NCI-H460 (cell line): ENCODE data around the gene CLDN3. TPM values are rescaled to one million over a fixed set of nuclear protein-coding genes. Genes with fewer than 3 reads are reported as not detected.

Source experiments
- DNase-seq: peaks from one replicate; pipeline ENCODE4 v3.0.0-alpha.2; 2016; ENCODE audit warnings: low read depth; ENCODE audit errors: extremely low read depth
- total RNA-seq: library from RNA; depleted of rRNA; stranded (reverse); fragments of >200 nt; shearing (Covaris generic); gene quantifications from 2 replicates; pipeline ENCODE4 v1.2.3, GENCODE V29; 2014

The CLDN3 gene
- total RNA-seq, 1 experiment from 2014 or later = 1.7 TPM

DNA sequence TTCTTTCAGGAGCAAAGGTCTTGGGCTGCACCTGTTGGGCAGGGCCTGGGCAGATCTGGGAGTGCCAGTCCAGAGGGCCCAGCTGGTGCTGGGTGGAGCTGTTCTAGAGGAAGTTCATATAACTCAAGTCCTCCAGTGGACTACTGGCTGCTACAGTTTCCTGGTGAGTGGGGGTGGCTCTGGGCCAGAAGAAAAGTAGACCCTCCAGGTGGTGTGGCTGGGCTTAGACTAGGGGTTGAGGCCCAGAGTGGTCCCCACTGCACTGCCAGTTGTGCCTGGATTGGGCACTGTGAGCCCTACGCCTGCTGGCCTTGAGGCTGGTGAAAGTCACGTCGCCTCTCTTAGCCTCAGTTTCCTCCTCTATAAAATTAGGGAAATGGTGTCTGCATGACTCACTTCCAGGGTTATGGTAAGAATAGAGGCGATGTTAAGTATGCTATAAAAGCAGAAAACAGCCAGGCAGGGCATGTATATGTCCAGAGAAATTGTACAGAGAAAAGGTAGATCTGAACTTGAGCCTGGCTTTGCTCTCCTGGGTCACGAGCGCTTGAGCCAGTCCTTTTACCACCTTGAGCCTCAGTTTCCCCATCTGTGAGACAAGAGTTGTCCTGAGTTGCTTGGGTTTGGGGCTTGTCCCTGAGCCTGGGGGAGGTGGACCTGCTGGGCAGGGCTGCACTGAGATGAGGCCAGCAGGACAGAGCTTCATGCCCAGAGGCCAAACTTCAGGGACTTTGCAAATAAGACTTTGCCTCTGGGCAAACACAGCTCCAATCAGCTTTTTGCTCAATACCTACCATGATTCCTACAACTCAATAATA lies 3.8 kb upstream of the CLDN3 start:
- no peak for DNase-seq

DNA sequence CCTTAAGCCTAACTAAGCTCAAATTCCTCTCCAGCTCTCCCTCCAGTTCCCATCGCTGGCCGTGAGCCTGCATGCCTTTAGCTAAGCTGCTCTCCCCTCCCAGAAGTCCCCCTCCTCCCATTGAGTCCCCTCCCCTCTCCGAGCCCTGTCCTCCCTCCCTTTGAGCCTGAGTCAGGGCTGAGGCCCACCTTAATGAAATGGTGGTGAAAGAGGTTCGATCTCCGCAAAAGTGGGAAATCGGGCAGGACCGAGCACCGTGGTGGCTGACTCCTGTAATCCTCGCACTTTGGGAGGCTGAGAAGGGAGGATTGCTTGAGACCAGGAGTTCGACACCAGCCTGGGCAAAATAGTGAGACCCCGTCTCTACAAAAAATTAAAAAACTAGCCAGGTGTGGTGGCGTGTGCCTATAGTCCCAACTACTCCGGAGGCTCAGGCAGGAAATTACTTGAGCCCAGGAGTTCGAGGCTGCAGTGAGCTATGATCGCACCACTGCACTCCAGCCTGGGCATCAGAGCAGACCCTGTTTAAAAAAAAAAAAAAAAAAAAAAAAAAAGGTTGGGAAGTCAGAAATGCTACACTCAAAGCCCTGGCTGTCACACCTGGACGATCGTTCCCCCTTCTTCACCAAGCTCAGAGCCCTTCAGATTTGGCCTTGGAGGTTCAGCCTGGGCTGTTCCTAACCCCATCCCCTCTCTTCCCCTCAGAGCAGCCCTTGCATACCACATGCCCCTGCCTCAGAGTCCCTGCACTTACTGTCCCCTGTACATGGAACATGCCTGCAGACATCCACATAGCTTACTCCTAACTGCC lies 995 bp upstream of the CLDN3 start:
- no peak for DNase-seq

DNA sequence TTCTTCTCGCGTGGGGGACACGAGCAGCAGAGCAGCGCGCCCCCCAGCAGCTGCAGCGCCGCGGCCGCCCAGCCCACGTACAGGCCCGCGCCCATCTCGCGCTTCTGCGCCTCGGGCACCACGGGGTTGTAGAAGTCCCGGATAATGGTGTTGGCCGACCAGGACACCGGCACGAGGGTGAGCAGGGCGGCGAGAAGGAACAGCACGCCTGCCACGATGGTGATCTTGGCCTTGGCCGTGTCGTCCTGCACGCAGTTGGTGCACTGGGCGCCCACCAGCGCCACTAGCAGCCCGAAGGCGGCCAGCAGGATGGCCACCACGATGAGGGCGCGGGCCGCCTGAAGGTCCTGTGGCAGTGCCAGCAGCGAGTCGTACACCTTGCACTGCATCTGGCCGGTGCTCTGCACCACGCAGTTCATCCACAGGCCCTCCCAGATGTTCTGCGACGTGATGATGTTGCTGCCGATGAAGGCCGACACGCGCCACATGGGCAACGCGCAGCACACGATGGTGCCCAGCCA lies 529 bp downstream of the CLDN3 start:
- no peak for DNase-seq

DNA sequence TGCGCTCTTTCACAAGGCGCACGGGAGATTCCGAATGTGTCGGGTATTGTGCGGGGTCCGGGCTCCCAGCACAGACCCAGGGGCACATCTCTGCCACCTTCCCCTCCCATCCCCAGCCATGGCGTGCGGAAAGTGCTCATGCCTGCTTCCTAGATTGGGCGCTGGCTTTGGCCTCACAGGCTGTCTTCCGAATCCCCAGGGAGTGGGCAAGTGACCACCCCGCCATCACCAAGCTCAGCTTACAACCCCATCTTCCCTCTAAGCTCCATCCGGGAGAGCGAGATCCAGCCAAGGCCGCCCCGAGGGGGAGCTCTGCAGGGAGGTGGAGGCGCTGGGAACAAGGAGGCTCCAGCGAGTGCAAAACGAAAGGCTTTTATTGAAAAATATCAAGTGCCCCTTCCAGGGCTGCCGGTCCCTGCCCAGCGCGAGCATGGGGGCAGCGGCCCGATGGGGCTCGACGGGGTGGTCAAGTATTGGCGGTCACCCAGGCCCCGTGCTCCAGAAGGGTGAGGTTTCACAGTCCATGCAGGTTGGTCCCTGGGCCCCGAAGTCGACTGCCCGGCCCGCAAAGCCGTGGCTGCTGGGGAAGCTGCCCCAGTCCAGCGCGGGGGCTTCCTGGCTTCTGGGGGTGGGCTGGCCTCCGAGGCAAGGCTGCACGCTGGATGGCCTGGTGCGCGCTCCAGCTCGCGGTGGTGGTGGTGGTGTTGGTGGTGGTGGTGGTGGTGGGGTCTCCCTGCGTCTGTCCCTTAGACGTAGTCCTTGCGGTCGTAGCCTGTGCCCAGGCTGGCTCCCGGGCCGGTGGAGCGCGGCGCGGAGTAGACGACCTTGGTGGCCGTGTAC lies 1.2 kb downstream of the CLDN3 start:
- DNase-seq = no peak

DNA sequence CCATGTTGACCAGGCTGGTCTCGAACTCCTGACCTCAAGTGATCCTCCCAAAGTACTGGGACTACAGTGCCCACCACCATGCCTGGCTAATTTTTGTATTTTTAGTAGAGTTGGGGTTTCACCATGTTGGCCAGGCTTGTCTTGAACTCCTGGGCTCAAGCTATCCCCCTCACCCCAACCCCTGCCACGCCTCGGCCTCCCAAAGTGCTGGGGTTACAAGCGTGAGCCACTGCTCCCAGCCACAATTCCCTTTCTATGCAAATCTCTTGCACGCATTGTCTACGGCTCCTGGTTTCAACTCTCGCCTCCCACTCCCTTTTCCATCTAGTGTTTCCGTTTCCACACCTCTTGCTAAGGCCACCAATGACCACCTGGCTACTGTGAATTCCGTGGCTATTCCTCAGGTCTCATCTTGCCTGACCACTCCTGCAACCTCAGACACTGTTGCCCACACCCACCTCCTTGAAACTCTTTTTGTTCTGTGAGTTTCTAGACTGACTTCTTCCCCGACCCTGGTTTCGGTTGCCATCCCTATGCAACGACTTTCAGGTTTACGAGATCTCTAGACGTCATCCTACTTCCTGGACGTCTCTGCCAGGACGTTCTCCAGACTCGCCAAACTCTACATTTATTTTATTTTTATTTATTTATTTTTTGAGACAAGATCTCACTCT lies 3.4 kb downstream of the CLDN3 start:
- no peak for DNase-seq

DNA sequence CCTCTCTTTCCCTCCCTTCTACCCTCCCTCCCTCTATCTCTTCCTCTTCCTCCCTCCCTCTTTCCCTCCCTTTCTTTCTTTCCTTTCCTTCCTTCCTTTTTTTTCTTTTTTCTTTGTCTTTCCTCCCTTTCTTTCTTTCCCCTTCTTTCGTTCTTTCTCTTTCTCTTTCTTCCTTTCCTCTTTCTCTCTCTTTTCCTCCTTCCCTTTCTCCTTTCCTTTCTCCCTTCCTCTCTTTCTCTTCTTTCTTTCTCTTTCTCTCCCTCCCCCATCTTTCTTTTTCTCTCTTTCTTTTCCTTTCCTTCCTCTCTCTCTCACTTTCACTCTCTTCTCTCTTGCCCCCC lies 7.4 kb downstream of the CLDN3 start:
- DNase-seq = no peak

DNA sequence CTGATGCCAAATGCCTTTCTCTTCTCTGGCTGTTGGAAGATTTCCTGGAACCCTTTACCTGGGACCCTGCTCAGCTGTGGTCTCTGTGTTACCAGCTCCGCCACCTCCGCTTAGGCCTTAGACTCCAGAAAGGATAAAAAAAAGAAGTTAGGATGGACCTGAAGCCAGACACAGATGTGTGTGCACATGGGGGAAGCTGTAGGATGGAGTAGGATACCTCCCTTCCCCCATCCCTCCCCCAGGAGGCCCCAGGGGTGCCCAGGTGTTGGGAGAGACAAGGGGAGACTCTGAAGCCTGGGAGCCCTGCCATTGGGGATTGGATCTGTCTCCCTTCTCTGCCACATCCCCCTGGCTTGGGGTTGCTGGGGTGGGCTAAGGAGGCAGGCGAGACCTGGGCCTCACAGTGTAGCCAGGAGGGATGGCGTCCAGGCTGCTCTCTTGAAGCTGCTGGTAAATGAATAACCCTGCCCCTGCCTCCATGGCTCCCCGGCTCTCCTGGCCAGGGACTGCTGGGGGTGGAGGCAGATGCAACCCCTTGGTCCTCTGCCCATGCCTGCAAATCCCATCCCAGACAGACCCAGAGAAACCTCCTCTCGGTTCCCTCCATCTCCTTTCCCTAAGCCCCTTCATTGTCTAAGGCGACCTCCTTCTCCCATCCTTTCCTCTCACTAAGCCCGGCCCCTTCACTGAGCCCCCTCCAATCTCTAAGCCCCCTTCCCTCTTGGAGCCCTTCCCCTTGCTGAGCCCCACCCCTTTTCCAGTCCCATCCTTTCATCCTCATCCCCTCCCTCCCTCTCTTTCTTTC lies 8.0 kb downstream of the CLDN3 start:
- DNase-seq = no peak

DNA sequence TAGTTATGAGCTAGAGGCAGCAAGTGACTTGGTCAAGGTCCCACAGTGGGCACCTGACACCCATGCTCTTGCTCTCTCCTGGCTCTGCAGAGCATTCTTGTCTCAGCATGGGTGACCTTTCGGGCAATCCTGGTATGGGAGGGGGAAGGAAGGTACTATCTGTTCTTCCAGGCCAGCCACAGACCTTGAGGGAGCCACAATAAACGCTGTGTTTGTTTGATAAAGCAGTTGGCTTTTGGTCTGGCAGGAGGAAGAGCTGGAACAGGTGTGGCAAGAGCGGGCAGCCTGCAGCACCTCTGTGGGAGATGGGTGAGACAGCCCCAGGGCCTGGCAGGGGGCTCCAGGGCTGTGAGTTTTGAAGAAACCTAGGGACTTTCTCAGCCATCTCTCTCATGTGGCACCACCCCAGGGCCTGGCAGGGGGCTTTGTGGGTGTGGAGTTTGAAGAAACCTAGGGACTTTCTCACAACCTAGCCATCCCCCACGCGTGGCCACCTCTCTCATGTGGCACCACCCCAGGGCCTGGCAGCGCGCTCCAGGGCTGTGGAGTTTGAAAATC lies 11.4 kb downstream of the CLDN3 start:
- no peak for DNase-seq

DNA sequence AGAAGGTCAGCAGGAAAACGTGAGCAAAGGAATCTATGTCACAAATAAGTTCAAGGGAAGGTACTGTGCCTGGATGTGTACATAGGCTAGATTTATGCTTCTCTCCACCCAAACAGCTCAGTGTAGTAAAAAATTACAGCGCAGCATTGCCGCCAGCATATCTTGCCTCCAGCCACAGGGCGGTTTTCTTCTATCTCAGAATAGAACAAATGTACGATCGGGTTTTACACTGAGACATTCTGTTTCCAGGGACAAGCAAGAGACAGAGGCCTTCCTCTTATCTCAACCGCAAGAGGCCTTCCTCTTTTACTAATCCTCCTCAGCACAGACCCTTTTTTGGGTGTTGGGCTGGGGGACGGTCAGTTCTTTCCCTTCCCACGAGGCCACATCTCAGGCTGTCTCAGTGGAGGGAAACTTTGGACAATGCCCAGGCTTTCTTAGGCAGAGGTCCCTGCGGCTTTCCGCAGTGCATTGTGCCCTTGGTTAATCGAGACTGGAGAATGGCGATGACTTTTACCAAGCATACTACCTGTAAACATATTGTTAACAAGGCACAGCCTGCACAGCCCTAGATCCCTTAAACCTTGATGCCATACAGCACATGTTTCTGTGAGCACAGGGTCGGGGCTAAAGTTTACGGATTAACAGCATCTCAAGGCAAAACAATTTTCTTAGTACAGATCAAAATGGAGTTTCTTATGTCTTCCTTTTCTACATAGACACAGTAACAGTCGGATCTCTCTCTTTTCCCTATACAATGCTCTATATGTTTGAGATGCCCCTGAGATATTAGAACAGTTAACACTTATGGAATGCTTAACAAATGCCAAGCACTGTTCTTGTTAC lies 19.9 kb downstream of the CLDN3 start:
- no peak for DNase-seq

DNA sequence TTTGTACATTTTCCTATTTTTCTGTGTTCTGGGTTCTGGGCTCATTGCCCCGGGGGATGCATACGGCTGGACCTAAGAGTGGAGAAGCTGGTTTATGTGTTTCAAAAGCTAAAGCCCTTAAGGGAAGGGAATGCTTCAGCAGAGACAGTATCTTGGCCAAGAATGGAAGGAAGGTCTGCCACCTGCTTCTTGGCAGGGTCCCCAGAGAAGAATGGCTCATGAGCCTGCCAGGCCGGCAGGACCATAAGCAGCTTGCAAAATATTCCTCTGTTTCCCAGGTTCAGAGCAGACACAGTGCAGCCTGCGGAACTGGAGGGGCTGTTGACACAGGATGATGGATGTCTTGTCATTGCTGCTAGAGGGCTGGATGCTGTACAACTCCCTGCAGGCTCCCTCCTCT lies 23.7 kb downstream of the CLDN3 start:
- DNase-seq = no peak

DNA sequence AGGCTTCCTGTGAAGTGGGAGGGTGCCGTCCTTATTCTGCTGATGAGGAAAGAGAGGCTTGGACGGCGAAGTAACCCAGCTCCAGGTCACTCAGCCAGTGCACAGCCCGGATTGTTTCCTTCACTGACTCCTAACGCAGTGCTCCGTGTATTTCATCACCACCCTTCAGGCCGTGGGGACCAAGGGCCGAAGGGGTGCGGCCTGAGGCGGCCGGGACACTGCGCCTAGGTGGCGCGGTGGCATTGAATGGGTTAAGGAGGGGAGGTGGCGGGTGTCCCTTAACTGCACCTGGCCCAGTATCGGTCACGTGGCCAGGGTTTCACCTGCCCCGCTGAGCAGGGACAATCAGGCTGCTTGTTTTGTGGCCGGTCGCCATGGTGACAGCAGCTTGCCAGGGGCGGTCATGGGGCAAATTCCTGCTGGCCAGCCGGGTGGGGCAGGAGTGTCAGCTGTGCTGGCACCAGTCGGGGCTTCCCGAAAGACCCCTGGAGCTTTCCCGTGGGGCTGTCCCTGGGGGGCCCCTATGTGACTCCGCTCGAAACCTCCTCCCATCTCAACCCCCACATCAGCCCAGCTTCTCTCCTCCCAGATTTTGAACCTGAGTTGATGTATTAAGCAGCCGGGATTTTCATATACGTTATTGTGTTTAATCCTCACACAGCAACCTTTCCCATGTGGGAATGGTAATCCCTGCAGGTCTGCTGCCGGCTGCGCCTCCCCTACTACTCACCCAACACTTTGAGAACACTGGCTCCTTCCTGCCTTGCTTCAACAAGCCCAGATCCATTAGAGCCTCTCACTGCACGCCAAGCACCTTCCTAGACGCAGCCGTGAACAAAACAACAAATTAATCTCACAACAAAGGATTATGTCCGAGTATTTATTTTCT lies 27.1 kb downstream of the CLDN3 start:
- no peak for DNase-seq

DNA sequence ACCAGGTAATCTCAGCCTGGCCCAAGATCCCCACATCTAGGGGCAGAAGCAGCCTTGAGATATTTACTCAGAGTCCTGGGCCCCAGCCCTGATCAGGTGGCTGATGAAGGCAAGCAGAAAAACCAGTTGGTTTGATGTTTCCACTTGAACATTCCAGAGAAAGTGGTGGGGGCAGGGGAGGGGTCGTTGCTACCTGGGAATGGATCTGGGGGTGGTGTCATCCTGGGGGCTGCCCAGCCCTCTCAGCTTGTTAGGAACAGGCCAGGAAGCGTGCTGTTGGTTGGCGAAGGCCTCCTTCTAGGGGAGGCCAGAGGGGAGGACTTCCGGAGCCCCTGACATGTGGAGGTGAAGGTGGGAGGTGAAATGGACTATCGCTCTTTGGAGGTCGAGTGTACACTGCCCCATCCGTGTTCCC lies 27.7 kb downstream of the CLDN3 start:
- DNase-seq = no peak

DNA sequence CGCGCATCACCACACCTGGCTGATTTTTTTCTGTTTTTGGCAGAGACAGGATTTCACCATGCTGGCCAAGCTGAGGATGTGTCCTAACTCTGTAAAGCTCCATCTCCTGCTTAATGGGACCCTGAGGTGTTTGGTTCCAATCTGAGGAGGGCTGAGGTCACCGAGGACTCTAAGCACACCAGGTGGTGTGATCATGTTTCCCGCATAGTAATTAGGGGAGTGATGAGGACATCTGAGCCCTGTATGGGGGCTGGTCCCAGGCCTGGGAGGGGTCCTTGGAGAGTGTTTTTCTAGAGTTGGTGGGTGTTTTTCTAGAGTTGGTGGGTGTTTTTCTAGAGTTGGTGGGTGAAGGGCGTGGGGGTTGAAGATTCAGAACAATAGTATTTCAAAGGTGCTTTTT lies 28.5 kb downstream of the CLDN3 start:
- no peak for DNase-seq

DNA sequence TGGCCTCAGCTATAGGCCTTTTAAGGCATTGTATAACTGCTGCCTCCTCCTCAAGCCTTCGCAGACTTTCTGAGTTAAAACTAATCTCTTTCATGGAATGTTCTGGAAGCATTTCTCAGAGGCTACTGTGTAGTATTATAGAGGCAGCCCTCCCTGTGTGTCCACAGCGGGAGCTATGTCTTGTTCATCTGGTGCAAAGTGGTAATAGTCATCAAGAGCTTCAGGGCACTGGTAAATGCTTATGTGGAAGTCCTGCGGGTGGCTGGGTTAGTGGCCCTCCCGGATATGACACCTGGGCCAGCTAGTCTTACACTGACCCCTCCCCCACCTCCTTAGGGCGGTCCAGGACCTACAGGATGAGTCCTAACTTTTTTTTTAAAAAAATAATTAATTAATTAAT lies 29.3 kb downstream of the CLDN3 start:
- no peak for DNase-seq

DNA sequence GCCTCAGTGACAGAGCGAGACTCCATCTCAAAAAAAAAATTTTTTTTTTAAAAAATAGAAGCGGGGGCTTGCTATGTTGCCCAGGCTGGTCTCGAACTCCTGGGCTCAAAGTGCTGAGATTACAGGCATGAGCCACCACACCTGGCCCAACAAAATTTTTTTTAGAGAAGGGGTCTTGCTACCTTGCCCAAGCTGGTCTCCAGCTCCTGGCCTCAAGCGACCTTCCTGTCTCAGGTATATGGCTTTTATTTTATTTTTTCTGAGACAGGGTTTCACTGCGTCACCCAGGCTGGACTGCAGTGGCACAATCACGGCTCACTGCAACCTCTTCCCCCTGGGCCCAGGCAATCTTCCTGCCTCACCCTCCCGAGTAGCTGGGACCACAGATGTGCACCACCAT lies 29.9 kb downstream of the CLDN3 start:
- DNase-seq = no peak

DNA sequence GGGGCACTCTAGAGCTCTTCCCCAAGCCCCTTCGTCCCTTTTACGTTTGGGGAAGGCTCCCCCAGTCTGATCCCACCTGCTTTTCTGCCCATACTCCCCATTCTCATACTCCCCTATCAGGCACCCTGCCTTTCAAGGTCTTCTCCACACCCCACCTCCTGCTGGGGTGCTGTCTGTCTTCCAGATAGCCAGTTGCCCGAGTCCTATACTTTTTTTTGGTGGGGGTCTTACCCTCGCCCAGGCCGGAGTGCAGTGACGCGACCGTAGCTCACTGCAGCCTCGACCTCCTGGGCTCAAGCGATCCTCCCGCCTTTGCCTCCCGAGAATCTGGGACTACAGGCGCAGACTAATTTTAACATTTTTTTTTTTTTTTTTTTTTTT lies 30.7 kb downstream of the CLDN3 start:
- no peak for DNase-seq

DNA sequence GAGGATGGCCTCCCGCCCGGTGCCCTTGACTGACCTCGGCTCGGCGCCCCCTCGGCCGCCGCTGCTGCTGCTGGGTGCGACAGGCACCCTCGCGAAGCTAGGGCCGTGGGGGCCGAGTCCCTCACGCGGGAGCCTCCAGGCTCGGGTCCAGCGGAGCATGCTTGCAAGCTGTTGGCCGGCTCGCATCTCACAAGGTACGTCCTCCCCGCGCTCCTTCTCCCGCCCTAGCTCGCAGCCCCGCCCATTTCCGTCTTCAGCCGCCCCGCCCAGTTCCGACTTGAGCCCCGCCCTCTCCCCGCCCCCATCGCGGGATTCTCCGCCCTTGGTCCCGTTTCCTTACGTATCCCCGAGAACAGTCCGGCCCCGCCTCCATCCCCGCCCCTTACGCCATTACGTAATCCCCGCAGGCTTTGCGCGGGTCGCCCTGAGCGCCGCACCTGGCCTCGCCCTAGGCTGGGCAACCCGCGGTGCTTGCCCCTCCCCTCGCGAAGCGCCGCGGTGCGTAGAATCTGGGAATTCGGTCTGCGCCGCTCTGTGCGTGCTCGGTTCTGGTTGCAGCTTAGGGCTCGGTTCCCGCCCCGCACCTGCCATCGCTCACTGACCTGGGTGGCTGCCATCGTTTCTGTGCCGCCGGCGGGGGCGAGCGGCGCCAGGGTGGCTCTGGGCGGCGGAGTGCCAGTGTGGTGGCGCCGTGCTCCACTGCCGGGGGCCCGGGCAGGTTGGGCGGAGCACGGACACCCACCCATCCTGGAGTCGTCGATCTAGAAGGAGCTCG lies 31.3 kb downstream of the CLDN3 start, which contains the start of gene ABHD11:
ABHD11 (minus strand) TSS at position 191 of the 775 bp plus-strand sequence; CDS start at position 159, 32 bp downstream.
- DNase-seq = peak; percentile 94
